Measurements from ENCODE around the gene AXIN1.
"Not testable (repeated sequence)": the region's sequence is repeated elsewhere in the genome, so short reads cannot be mapped to it uniquely, and the experiment has no call there.

The AXIN1 gene

GRCh38 chr16:264440-264951 lies 88.0 kb downstream of the AXIN1 start:
- no peak for DNase-seq

GRCh38 chr16:263944-264343 lies 88.6 kb downstream of the AXIN1 start:
- no peak for DNase-seq

- no peak for DNase-seq
These were observed 89.2 kb downstream of the AXIN1 start for GRCh38 chr16:263182-263774.

GRCh38 chr16:262121-262745 lies 90.3 kb downstream of the AXIN1 start:
- no peak for DNase-seq

- DNase-seq = no peak
These were observed 91.4 kb downstream of the AXIN1 start for GRCh38 chr16:261031-261691.

GRCh38 chr16:260326-260725 lies 92.2 kb downstream of the AXIN1 start:
- DNase-seq = no peak

- DNase-seq = no peak
These were observed 92.7 kb downstream of the AXIN1 start for GRCh38 chr16:259814-260253.

GRCh38 chr16:259226-259625 lies 93.3 kb downstream of the AXIN1 start:
- DNase-seq = no peak

- not testable (repeated sequence) for DNase-seq
These were observed 94.4 kb downstream of the AXIN1 start for GRCh38 chr16:258091-258490.

- no peak for DNase-seq
These were observed 97.3 kb downstream of the AXIN1 start for GRCh38 chr16:255183-255582.

GRCh38 chr16:254461-254860 lies 98.1 kb downstream of the AXIN1 start:
- no peak for DNase-seq

- no peak for DNase-seq
These were observed 98.7 kb downstream of the AXIN1 start for GRCh38 chr16:253833-254232.

GRCh38 chr16:252366-253337 lies 99.9 kb downstream of the AXIN1 start:
- DNase-seq = no peak

GRCh38 chr16:249431-249830 lies 103.1 kb downstream of the AXIN1 start:
- DNase-seq = no peak

- DNase-seq = no peak
These were observed 105.5 kb downstream of the AXIN1 start for GRCh38 chr16:247027-247426.

- no peak for DNase-seq
These were observed 107.4 kb downstream of the AXIN1 start for GRCh38 chr16:245105-245504.

- no peak for DNase-seq
These were observed 109.2 kb downstream of the AXIN1 start for GRCh38 chr16:243348-243747.

- DNase-seq = no peak
These were observed 110.2 kb downstream of the AXIN1 start for GRCh38 chr16:242281-242680.

GRCh38 chr16:240559-240958 lies 112.0 kb downstream of the AXIN1 start:
- no peak for DNase-seq

GRCh38 chr16:239948-240277 lies 112.6 kb downstream of the AXIN1 start:
- no peak for DNase-seq

Data from 8988T (cell line).